Memory B cell (primary cell): ENCODE data around the gene FOXE3.

Experiments
- ATAC-seq: fragments of 150-1000 bp; cut with Tn5 transposase; 2 replicates; pipeline ENCODE4 v1.10.0; 2021; ENCODE audit warnings: low read depth, mild to moderate bottlenecking, moderate library complexity
- DNase-seq, 2 donors: peaks; one replicate each; pipeline ENCODE4 v3.0.0; 2022; ENCODE audit warnings: low spot score in 2 of 2
- H3K27ac Mint-ChIP-seq: one replicate; pipeline ENCODE4 v1.8.0; 2022; ENCODE audit warnings: mild to moderate bottlenecking, moderate library complexity, mixed read lengths
- H3K27me3 Mint-ChIP-seq: one replicate; pipeline ENCODE4 v1.8.0; 2022; ENCODE audit warnings: mixed read lengths
- H3K36me3 Mint-ChIP-seq: one replicate; pipeline ENCODE4 v1.8.0; 2022; ENCODE audit warnings: mild to moderate bottlenecking, mixed read lengths
- H3K4me1 Mint-ChIP-seq: one replicate; pipeline ENCODE4 v1.8.0; 2022; ENCODE audit warnings: mixed read lengths
- H3K4me3 Mint-ChIP-seq: one replicate; pipeline ENCODE4 v1.8.0; 2022; ENCODE audit warnings: mild to moderate bottlenecking, moderate library complexity, mixed read lengths
- H3K9me3 Mint-ChIP-seq: one replicate; pipeline ENCODE4 v1.8.0; 2022; ENCODE audit warnings: mixed read lengths

Gene FOXE3

GRCh38 chr1:47459253-47459788 is 43.2 kb downstream of the FOXE3 start:
- Mint-ChIP-seq H3K27ac (no peak overlapping the region), H3K36me3 (no peaks in the 10 kb centered on the region), H3K4me1 (peaks cover 3% of the 10 kb centered on the region), H3K4me3 (no peak overlapping the region), H3K9me3 (peaks cover 1% of the 10 kb centered on the region), H3K27me3 (peaks cover 40% of the 10 kb centered on the region)
- ATAC-seq, result no peak
- no peak for DNase-seq

DNA sequence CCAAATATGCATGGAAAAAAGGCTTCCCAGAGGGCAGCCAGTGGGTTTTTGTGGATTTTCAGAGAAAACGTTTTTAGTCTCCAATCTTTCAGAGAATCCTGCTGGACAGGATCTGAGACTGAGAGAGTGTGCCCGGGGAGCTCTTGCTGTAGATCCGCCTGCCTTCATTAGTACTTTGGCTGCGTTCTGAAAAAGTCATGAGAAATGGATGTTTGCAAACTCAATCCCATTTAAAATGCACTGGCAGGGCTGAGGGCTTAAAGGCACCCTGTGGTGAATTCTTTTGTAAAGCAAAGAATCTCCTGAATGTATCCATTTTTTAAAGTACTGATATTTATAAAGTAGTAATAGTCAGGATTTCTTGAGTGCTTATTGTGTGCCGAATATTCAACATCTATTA is 44.0 kb downstream of the FOXE3 start:
- Mint-ChIP-seq H3K27ac (no peak overlapping the region), H3K27me3 (peaks cover 38% of the 10 kb centered on the region), H3K36me3 (no peaks in the 10 kb centered on the region), H3K9me3 (peaks cover 1% of the 10 kb centered on the region), H3K4me1 (peaks cover 3% of the 10 kb centered on the region), H3K4me3 (no peak overlapping the region)
- no peak for DNase-seq
- no peak for ATAC-seq

DNA sequence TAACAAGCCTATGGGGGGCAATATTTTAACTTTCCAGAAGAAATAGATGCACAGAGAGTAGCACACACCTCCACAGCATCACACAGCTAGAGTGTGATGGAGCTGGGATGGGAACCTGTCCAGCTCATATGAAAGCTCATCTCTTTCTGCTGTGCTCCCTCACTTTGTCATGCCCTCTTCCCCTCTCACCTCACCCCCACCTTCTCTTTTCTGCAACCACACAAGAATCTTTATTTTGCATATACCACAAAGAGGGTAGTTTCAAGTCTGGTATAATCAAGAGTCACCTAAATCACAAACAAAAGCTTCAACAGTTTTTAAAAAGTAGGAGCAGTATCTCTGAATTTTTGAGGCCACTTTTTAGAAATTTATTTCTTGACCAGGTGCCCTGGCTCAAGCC is 44.4 kb downstream of the FOXE3 start:
- ATAC-seq (no peak), DNase-seq (no peak)
- H3K36me3 Mint-ChIP-seq, result no peaks in the 10 kb centered on the region
- H3K27ac Mint-ChIP-seq, result no peak overlapping the region
- peaks cover 35% of the 10 kb centered on the region for H3K27me3 Mint-ChIP-seq
- peaks cover 3% of the 10 kb centered on the region for H3K4me1 Mint-ChIP-seq
- H3K9me3 Mint-ChIP-seq, result peaks cover 1% of the 10 kb centered on the region
- H3K4me3 Mint-ChIP-seq, result no peak overlapping the region

GRCh38 chr1:47465605-47466004 is 49.5 kb downstream of the FOXE3 start:
- H3K4me3 Mint-ChIP-seq, result no peak overlapping the region
- H3K27ac Mint-ChIP-seq, result no peak overlapping the region
- no peaks in the 10 kb centered on the region for H3K4me1 Mint-ChIP-seq
- H3K36me3 Mint-ChIP-seq, result no peaks in the 10 kb centered on the region
- H3K9me3 Mint-ChIP-seq, result no peaks in the 10 kb centered on the region
- no peak for DNase-seq
- ATAC-seq, result no peak
- peaks cover 32% of the 10 kb centered on the region for H3K27me3 Mint-ChIP-seq
